ENCODE measurements around the gene CARF. TPM values are rescaled to one million over a fixed set of nuclear protein-coding genes. Genes with fewer than 3 reads are reported as not detected.
"Not testable (repeated sequence)": the region's sequence is repeated elsewhere in the genome, so short reads cannot be mapped to it uniquely, and the experiment has no call there.

The CARF gene
- total RNA-seq, 2 donors from 2014 or later: 10.5 to 25.6 TPM

DNA sequence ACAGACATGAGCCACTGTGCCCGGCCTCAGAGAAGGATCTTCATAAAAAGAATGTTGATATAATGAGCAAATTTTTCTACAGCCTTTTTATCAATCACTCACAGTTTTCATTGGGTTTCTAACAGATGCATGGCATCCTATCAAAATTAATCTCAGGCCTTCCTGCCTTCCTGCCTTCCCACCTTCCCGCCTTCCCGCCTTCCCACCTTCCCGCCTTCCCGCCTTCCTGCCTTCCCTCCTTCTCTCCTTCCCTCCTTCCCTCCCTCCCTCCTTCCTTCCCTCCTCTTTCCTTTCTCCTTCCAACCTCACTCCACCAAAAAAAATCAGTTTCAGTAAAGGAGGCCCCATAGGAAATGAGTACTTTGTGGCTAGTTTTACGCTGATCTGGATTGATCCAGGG lies 48.4 kb downstream of the CARF start:
- ATAC-seq (ENCODE audit: insufficient number of reproducible peaks, low FRiP score, low read depth) (no peak), DNase-seq (ENCODE audit: low spot score) (no peak)
- H3K27me3 ChIP-seq (replicated peaks; ENCODE audit: insufficient read depth): no peaks in the 10 kb centered on the region
- no peak overlapping the region for H3K27ac ChIP-seq
- no peak overlapping the region for H3K4me3 ChIP-seq
- no peaks in the 10 kb centered on the region for H3K9me3 ChIP-seq
- no peaks in the 10 kb centered on the region for H3K4me1 ChIP-seq (ENCODE audit: control insufficient read depth in 1 of 2, low read depth in 2 of 2)
- TF ChIP-seq, protein P1, sequence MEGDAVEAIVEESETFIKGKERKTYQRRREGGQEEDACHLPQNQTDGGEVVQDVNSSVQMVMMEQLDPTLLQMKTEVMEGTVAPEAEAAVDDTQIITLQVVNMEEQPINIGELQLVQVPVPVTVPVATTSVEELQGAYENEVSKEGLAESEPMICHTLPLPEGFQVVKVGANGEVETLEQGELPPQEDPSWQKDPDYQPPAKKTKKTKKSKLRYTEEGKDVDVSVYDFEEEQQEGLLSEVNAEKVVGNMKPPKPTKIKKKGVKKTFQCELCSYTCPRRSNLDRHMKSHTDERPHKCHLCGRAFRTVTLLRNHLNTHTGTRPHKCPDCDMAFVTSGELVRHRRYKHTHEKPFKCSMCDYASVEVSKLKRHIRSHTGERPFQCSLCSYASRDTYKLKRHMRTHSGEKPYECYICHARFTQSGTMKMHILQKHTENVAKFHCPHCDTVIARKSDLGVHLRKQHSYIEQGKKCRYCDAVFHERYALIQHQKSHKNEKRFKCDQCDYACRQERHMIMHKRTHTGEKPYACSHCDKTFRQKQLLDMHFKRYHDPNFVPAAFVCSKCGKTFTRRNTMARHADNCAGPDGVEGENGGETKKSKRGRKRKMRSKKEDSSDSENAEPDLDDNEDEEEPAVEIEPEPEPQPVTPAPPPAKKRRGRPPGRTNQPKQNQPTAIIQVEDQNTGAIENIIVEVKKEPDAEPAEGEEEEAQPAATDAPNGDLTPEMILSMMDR (IDR thresholded peaks at IDR 0.05): no peak
- H3K36me3 ChIP-seq: no peaks in the 10 kb centered on the region

DNA sequence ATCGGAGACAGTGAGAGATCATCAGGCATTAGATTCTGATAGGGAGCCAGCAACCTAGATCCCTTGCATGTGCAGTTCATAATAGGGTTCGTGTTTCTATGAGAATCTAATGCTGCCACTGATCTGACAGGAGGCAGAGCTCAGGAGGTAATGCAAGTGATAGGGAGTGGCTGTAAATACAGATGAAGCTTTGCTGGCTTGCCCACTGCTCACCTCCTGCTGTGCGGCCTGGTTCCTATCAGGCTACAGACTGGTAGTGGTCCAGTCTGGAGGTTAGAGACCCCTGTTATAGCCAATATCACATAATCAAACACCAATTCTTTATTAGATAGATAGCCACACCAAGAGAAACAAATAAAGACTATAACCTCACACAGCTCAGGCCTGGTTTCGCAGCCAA lies 51.6 kb downstream of the CARF start:
- DNase-seq (ENCODE audit: low spot score) (no peak), ATAC-seq (ENCODE audit: insufficient number of reproducible peaks, low FRiP score, low read depth) (no peak)
- H3K4me1 ChIP-seq (ENCODE audit: control insufficient read depth in 1 of 2, low read depth in 2 of 2): no peaks in the 10 kb centered on the region
- no peaks in the 10 kb centered on the region for H3K36me3 ChIP-seq
- TF ChIP-seq, protein P1 (IDR thresholded peaks at IDR 0.05): no peak
- H3K27me3 ChIP-seq (replicated peaks; ENCODE audit: insufficient read depth): no peaks in the 10 kb centered on the region
- H3K9me3 ChIP-seq: no peaks in the 10 kb centered on the region
- H3K27ac ChIP-seq: no peak overlapping the region
- H3K4me3 ChIP-seq: no peak overlapping the region

DNA sequence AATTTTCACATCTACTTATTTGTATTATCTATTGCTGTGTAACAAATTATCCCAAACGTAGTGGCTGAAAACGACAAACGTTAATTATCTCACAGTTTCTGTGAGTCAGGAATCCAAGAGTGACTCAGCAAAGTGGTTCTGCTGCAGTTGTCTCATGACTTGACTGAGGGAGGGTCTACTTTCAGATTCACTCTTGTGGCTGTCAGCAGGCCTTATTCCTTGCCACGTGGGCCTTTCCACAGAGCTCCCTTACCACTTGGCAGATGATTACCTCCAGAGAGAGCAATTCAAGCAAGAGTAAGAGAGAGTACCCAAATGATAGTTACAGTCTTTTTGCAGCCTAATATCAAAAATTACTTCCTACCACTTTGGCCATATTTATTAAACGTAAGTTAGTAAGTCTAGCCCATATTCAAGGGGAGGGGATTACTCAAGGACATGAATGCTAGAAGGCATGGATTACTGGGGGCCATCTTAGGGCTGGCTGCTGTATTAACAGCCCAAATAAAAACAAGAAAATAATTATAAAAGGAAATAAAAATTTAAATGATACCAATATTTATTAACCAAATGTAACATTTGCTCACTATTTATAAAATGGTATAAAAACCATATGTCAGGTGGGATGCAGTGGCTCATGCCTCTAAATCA lies 53.9 kb downstream of the CARF start:
- no peak overlapping the region for H3K4me3 ChIP-seq
- no peaks in the 10 kb centered on the region for H3K4me1 ChIP-seq (ENCODE audit: control insufficient read depth in 1 of 2, low read depth in 2 of 2)
- no peaks in the 10 kb centered on the region for H3K9me3 ChIP-seq
- no peaks in the 10 kb centered on the region for H3K36me3 ChIP-seq
- DNase-seq (ENCODE audit: low spot score) (no peak), ATAC-seq (ENCODE audit: insufficient number of reproducible peaks, low FRiP score, low read depth) (no peak)
- no peaks in the 10 kb centered on the region for H3K27me3 ChIP-seq (replicated peaks; ENCODE audit: insufficient read depth)
- TF ChIP-seq, protein P1 (IDR thresholded peaks at IDR 0.05): no peak
- no peak overlapping the region for H3K27ac ChIP-seq

DNA sequence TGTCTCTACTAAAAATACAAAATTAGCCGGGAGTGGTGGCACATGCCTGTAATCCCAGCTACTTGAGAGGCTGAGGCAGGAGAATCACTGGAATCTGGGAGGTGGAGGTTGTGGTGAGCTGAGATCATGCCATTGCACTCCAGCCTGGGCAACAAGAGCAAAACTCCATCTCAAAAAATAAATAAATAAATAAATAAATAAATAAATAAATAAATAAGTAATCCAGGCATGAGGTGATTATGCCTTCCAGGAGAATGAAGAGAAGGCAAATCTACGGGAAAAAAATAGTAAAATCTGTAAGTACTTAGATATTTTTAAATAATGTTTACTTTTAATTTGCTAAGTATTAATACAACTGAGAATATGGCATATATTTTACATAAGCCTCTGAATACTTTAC lies 57.3 kb downstream of the CARF start:
- not testable (repeated sequence) for H3K4me1 ChIP-seq (ENCODE audit: control insufficient read depth in 1 of 2, low read depth in 2 of 2); H3K36me3 ChIP-seq; H3K9me3 ChIP-seq; ATAC-seq (ENCODE audit: insufficient number of reproducible peaks, low FRiP score, low read depth); DNase-seq (ENCODE audit: low spot score); H3K27me3 ChIP-seq (replicated peaks; ENCODE audit: insufficient read depth); H3K27ac ChIP-seq; H3K4me3 ChIP-seq

DNA sequence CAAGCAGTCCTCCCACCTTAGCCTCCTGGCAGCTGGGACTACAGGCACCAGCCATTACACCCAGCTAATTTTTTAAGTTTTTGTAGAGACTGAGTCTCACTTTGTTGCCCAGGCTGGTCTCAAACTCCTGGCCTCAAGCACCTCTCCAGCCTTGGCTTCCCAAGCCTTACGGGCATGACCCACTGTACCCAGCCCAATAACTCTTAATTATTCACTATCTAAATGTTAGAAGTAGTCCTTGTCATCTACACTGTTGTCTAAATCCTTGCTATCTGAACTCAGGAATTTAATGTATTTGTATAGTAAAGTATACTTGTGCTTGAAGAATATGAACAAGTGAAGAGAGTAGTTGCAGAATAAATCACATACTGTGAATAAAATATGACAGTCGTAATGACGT lies 64.7 kb downstream of the CARF start:
- H3K4me3 ChIP-seq: no peak overlapping the region
- H3K27me3 ChIP-seq (replicated peaks; ENCODE audit: insufficient read depth): no peaks in the 10 kb centered on the region
- no peak for ATAC-seq (ENCODE audit: insufficient number of reproducible peaks, low FRiP score, low read depth)
- TF ChIP-seq, protein P1 (IDR thresholded peaks at IDR 0.05): no peak
- no peak overlapping the region for H3K27ac ChIP-seq
- H3K36me3 ChIP-seq: no peaks in the 10 kb centered on the region
- H3K4me1 ChIP-seq (ENCODE audit: control insufficient read depth in 1 of 2, low read depth in 2 of 2): no peaks in the 10 kb centered on the region
- H3K9me3 ChIP-seq: no peaks in the 10 kb centered on the region
- no peak for DNase-seq (ENCODE audit: low spot score)
